ENCODE measurements around the gene SPATA31C2. TPM values are rescaled to one million over a fixed set of nuclear protein-coding genes. Genes with fewer than 3 reads are reported as not detected.
"Not testable (repeated sequence)": the region's sequence is repeated elsewhere in the genome, so short reads cannot be mapped to it uniquely, and the experiment has no call there.

Gene SPATA31C2
- 0.11 TPM for polyA plus RNA-seq (2013, experiment 1 of 2)
- 0.25 TPM for polyA plus RNA-seq (2013, experiment 2 of 2)

DNA sequence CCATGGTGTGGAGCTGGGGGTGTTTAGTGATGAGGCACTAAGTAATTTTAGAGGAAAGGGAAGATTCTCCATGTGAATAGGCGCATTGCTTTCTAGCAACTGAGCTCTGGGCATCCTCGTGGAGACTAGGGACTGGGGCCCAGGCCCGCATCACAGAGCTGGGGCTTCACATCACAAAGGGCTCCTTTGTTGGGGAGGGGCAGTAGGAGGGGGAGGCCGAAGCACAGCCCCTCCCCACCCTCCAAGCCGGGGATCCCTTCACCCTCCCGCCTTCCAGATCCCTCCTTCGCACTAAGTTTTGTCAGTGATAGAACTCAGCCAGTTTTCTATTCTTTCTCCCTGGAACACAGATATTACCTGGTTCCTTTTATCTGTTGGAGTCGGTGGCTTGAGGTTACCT, at the start of gene SPATA31C2:
TSS of gene SPATA31C2 (minus strand) at position 101 of the 400 bp plus-strand sequence. CDS start at position 72, 29 bp downstream.
- not testable (repeated sequence) for H3K36me3 ChIP-seq (ENCODE audit: control insufficient read depth, insufficient read depth, low read length); H3K27ac ChIP-seq (ENCODE audit: low read depth, low read length, severe bottlenecking); H3K4me1 ChIP-seq (ENCODE audit: control insufficient read depth, insufficient read depth, low read length, poor library complexity, severe bottlenecking); H3K4me3 ChIP-seq (ENCODE audit: extremely low read depth, insufficient read depth, low read length, poor library complexity, severe bottlenecking); H3K9me3 ChIP-seq (ENCODE audit: control insufficient read depth, low read length)
- WGBS, 2 experiments (ENCODE audit: insufficient coverage in 2 of 2) = no CpG with 5 or more reads among the region's 8 CpGs

GRCh38 chr9:88187631-88188030, 49.4 kb upstream of the SPATA31C2 start:
- no peak overlapping the region for H3K4me3 ChIP-seq (ENCODE audit: extremely low read depth, insufficient read depth, low read length, poor library complexity, severe bottlenecking)
- no peak overlapping the region for H3K27ac ChIP-seq (ENCODE audit: low read depth, low read length, severe bottlenecking)
- H3K4me1 ChIP-seq (ENCODE audit: control insufficient read depth, insufficient read depth, low read length, poor library complexity, severe bottlenecking) = no peaks in the 10 kb centered on the region
- 100% methylated on average over 1 of the region's 2 CpGs for WGBS, 2 experiments (ENCODE audit: insufficient coverage in 2 of 2)
- H3K36me3 ChIP-seq (ENCODE audit: control insufficient read depth, insufficient read depth, low read length) = no peaks in the 10 kb centered on the region
- no peaks in the 10 kb centered on the region for H3K9me3 ChIP-seq (ENCODE audit: control insufficient read depth, low read length)

- no peaks in the 10 kb centered on the region for H3K9me3 ChIP-seq (ENCODE audit: control insufficient read depth, low read length)
- H3K36me3 ChIP-seq (ENCODE audit: control insufficient read depth, insufficient read depth, low read length) = no peaks in the 10 kb centered on the region
- H3K4me3 ChIP-seq (ENCODE audit: extremely low read depth, insufficient read depth, low read length, poor library complexity, severe bottlenecking) = no peak overlapping the region
- no peaks in the 10 kb centered on the region for H3K4me1 ChIP-seq (ENCODE audit: control insufficient read depth, insufficient read depth, low read length, poor library complexity, severe bottlenecking)
- no peak overlapping the region for H3K27ac ChIP-seq (ENCODE audit: low read depth, low read length, severe bottlenecking)
- WGBS, 2 experiments (ENCODE audit: insufficient coverage in 2 of 2) = 83 to 100% methylated on average over 2 of the region's 3 CpGs
These were observed 48.3 kb upstream of the SPATA31C2 start for GRCh38 chr9:88186495-88187110.

GRCh38 chr9:88184976-88185375, 46.7 kb upstream of the SPATA31C2 start:
- Histone ChIP-seq H3K27ac (ENCODE audit: low read depth, low read length, severe bottlenecking) (no peak overlapping the region), H3K4me3 (ENCODE audit: extremely low read depth, insufficient read depth, low read length, poor library complexity, severe bottlenecking) (no peak overlapping the region), H3K9me3 (ENCODE audit: control insufficient read depth, low read length) (no peaks in the 10 kb centered on the region), H3K36me3 (ENCODE audit: control insufficient read depth, insufficient read depth, low read length) (no peaks in the 10 kb centered on the region), H3K4me1 (ENCODE audit: control insufficient read depth, insufficient read depth, low read length, poor library complexity, severe bottlenecking) (no peaks in the 10 kb centered on the region)
- 83 to 100% methylated on average over 1 of the region's 2 CpGs for WGBS, 2 experiments (ENCODE audit: insufficient coverage in 2 of 2)

GRCh38 chr9:88183798-88184495, 45.7 kb upstream of the SPATA31C2 start:
- Histone ChIP-seq H3K4me3 (ENCODE audit: extremely low read depth, insufficient read depth, low read length, poor library complexity, severe bottlenecking) (no peak overlapping the region), H3K36me3 (ENCODE audit: control insufficient read depth, insufficient read depth, low read length) (no peaks in the 10 kb centered on the region), H3K4me1 (ENCODE audit: control insufficient read depth, insufficient read depth, low read length, poor library complexity, severe bottlenecking) (no peaks in the 10 kb centered on the region), H3K27ac (ENCODE audit: low read depth, low read length, severe bottlenecking) (no peak overlapping the region), H3K9me3 (ENCODE audit: control insufficient read depth, low read length) (no peaks in the 10 kb centered on the region)
- WGBS, 2 experiments (ENCODE audit: insufficient coverage in 2 of 2) = 100% methylated on average over 1 of the region's 5 CpGs

- no peak overlapping the region for H3K27ac ChIP-seq (ENCODE audit: low read depth, low read length, severe bottlenecking)
- no peaks in the 10 kb centered on the region for H3K4me1 ChIP-seq (ENCODE audit: control insufficient read depth, insufficient read depth, low read length, poor library complexity, severe bottlenecking)
- no peaks in the 10 kb centered on the region for H3K9me3 ChIP-seq (ENCODE audit: control insufficient read depth, low read length)
- 74 to 83% methylated on average over 5 to 6 of the region's 6 CpGs for WGBS, 2 experiments (ENCODE audit: insufficient coverage in 2 of 2)
- H3K36me3 ChIP-seq (ENCODE audit: control insufficient read depth, insufficient read depth, low read length) = no peaks in the 10 kb centered on the region
- H3K4me3 ChIP-seq (ENCODE audit: extremely low read depth, insufficient read depth, low read length, poor library complexity, severe bottlenecking) = no peak overlapping the region
These were observed 44.2 kb upstream of the SPATA31C2 start for GRCh38 chr9:88182501-88182900.

DNA sequence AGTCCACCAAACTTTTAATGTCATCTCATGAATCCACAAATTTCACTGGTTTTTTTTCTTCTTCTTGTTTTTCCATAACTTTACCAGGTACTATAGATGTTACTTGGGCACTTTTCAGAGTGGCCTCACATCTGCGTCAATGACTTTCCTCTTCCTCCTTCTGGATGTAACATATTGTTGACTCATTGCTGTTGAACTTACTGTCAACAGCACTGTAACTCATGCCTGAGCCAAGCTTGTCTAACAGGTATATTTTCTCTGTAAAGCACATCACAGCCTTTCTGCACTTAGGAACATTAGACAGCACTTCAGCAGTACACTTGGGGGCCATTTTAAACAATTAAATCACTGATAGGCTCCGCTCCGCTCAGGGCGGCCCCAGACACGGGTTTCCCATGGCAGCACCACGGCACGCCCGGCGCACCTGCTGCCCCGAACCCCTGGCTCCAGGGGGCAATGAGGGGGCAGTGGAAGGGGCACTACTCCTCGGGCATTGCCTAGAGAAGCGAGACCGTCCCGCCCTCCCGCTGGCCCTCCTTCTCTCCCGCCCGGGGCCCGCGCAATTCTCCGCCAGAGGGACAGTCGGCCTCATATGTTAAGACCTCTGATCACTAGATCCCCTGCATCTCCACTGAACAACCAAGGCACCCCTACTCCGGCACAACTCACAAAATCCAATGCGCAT, 41.9 kb upstream of the SPATA31C2 start:
- 93 to 96% methylated on average over 8 to 16 of the region's 23 CpGs for WGBS, 2 experiments (ENCODE audit: insufficient coverage in 2 of 2)
- Histone ChIP-seq H3K4me3 (ENCODE audit: extremely low read depth, insufficient read depth, low read length, poor library complexity, severe bottlenecking) (no peak overlapping the region), H3K9me3 (ENCODE audit: control insufficient read depth, low read length) (no peaks in the 10 kb centered on the region), H3K27ac (ENCODE audit: low read depth, low read length, severe bottlenecking) (no peak overlapping the region), H3K36me3 (ENCODE audit: control insufficient read depth, insufficient read depth, low read length) (no peaks in the 10 kb centered on the region), H3K4me1 (ENCODE audit: control insufficient read depth, insufficient read depth, low read length, poor library complexity, severe bottlenecking) (no peaks in the 10 kb centered on the region)

DNA sequence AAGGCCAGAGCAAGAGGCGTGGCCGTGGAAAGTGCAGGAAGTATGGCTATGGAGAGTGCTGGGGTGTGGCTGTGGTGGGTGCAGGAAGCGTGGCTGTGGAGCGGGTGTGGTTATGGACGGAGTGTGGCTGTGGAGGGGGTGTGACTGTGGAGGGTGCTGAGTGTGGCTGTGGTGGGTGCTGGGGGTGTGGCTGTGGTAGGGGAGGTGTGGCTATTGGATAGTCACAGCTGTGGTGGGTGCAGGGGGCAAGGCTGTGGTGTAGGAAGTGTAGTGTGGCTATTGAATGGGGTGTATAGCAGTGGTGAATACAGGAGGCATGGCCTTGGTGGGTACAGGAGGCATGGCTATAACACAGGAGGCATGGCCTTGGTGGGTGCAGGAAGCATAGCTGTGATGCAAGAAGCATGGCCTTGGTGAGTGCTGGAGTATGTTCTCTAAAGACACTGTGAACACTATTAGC, 40.8 kb upstream of the SPATA31C2 start:
- H3K4me1 ChIP-seq (ENCODE audit: control insufficient read depth, insufficient read depth, low read length, poor library complexity, severe bottlenecking) = no peaks in the 10 kb centered on the region
- no peaks in the 10 kb centered on the region for H3K36me3 ChIP-seq (ENCODE audit: control insufficient read depth, insufficient read depth, low read length)
- no peaks in the 10 kb centered on the region for H3K9me3 ChIP-seq (ENCODE audit: control insufficient read depth, low read length)
- 89 to 93% methylated on average over 3 to 5 of the region's 5 CpGs for WGBS, 2 experiments (ENCODE audit: insufficient coverage in 2 of 2)
- no peak overlapping the region for H3K4me3 ChIP-seq (ENCODE audit: extremely low read depth, insufficient read depth, low read length, poor library complexity, severe bottlenecking)
- H3K27ac ChIP-seq (ENCODE audit: low read depth, low read length, severe bottlenecking) = no peak overlapping the region

DNA sequence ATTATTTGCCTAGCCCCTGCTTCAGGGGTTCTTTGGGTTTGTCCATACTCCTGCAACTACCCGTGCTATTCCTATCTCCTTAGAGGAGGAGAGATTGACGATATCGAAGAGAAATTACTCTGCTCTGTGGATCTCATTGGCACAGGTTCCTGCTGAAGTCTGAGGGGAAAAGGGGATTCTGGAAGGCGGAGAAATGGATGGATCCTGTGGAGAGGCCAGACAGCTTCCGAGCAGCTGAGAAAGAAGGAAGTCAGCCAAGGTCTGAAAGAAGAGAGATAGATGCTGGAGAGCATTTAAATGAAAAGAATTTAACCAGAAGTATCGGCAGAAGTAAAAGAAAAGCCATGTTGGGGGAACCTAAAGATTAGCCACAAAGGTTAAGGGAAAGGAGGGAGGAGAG, 40.4 kb upstream of the SPATA31C2 start:
- no peaks in the 10 kb centered on the region for H3K4me1 ChIP-seq (ENCODE audit: control insufficient read depth, insufficient read depth, low read length, poor library complexity, severe bottlenecking)
- H3K27ac ChIP-seq (ENCODE audit: low read depth, low read length, severe bottlenecking) = no peak overlapping the region
- no peaks in the 10 kb centered on the region for H3K36me3 ChIP-seq (ENCODE audit: control insufficient read depth, insufficient read depth, low read length)
- no peak overlapping the region for H3K4me3 ChIP-seq (ENCODE audit: extremely low read depth, insufficient read depth, low read length, poor library complexity, severe bottlenecking)
- no peaks in the 10 kb centered on the region for H3K9me3 ChIP-seq (ENCODE audit: control insufficient read depth, low read length)
- WGBS, 2 experiments (ENCODE audit: insufficient coverage in 2 of 2) = 82 to 86% methylated on average over 3 to 4 of the region's 6 CpGs

DNA sequence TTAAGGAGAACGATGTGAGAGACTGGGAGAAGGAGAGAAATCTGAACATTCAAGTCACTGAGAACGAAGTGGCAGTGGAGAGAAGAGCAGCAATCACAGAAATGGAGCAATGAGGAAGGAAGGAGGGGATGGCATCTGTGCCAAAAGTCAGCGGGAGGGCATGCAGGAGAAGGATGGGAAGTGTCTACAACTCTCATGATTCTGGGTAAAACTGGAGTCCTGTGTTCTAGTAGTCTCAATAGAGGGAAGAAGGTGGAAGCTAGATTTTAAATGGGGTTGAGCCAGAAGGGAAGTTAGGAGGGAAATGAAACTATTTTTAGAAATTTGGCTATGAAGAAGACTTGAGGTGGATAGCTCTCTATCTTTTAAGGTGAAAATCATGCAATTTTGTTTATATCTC, 39.1 kb upstream of the SPATA31C2 start:
- H3K36me3 ChIP-seq (ENCODE audit: control insufficient read depth, insufficient read depth, low read length) = no peaks in the 10 kb centered on the region
- H3K4me3 ChIP-seq (ENCODE audit: extremely low read depth, insufficient read depth, low read length, poor library complexity, severe bottlenecking) = no peak overlapping the region
- H3K27ac ChIP-seq (ENCODE audit: low read depth, low read length, severe bottlenecking) = no peak overlapping the region
- H3K4me1 ChIP-seq (ENCODE audit: control insufficient read depth, insufficient read depth, low read length, poor library complexity, severe bottlenecking) = no peaks in the 10 kb centered on the region
- H3K9me3 ChIP-seq (ENCODE audit: control insufficient read depth, low read length) = no peaks in the 10 kb centered on the region
- WGBS, 2 experiments (ENCODE audit: insufficient coverage in 2 of 2) = 89 to 93% methylated on average over 3 of the region's 3 CpGs
